Left ventricle myocardium inferior (tissue), 1 donor: Measurements from ENCODE around the gene NTRK3. TPM values are rescaled to one million over a fixed set of nuclear protein-coding genes. Genes with fewer than 3 reads are reported as not detected.

Experiments used
- DNase-seq: peaks from one replicate; pipeline ENCODE4 v3.0.0-alpha.2; 2020
- H3K27ac ChIP-seq: fragments of 200-600 bp; replicated peaks from 2 replicates; pipeline ENCODE4 v1.8.0; 2021
- H3K27me3 ChIP-seq: fragments of 200-600 bp; 2 replicates; pipeline ENCODE4 v1.8.0; 2021; ENCODE audit warnings: low read depth
- H3K36me3 ChIP-seq: fragments of 200-600 bp; 2 replicates; pipeline ENCODE4 v1.8.0; 2021
- H3K4me1 ChIP-seq: fragments of 200-600 bp; 2 replicates; pipeline ENCODE4 v1.8.0; 2021
- H3K4me3 ChIP-seq: fragments of 200-600 bp; 2 replicates; pipeline ENCODE4 v1.8.0; 2021; ENCODE audit warnings: mild to moderate bottlenecking, moderate library complexity
- H3K9me3 ChIP-seq: fragments of 200-600 bp; replicated peaks from 2 replicates; pipeline ENCODE4 v1.8.0; 2021
- intact Hi-C: fragments of 100-400 bp; cut with micrococcal nuclease; formaldehyde crosslinking; loops from one replicate; pipeline ENCODE4 v1.11.0; 2022
- total RNA-seq: library from RNA; stranded (reverse); fragmentation: NEBNext Ultra II Directional; extraction: Animal tissue kit (Norgen Biotek cat#: 25700); gene quantifications from one replicate; pipeline ENCODE4 v1.2.1, GENCODE V29; 2021
- TF ChIP-seq, protein P1 (sequence below): fragments of 200-600 bp; IDR thresholded peaks from 2 replicates; pipeline ENCODE4 v1.8.0; 2021; ENCODE audit warnings: antibody characterized with exemption, mild to moderate bottlenecking, borderline replicate concordance
- donor health status: DM: no; HTN: yes; CAD: no; lungs with severe emphysema.

NTRK3 gene
- total RNA-seq, 1 donor from 2014 or later: 1.6 TPM

DNA sequence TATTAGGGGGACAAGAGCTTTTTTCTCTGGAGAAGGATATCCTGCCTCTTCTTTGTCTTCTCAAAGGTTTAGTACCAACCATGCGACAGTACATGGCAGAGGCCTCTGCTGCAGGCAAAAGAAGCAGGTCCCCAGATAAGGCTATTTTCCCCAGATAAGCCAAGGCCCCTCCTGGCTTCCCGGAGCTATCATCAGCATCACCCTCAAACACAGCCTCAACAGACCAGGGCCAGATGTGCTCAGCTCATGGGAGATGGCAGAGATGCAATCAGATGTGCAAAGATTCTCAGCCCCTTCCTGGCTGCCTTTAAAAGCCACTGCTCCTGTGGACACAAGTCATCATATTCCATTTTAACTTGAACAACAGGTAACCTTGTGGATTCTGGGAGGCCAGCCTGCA lies 49.0 kb downstream of the NTRK3 start:
- DNase-seq: no peak
- Histone ChIP-seq H3K4me1 (no peaks in the 10 kb centered on the region), H3K9me3 (no peaks in the 10 kb centered on the region), H3K36me3 (no peaks in the 10 kb centered on the region), H3K4me3 (no peak overlapping the region), H3K27ac (no peak overlapping the region), H3K27me3 (peaks cover 20% of the 10 kb centered on the region)
- intact Hi-C loops: no loop called here
- TF ChIP-seq, protein P1, sequence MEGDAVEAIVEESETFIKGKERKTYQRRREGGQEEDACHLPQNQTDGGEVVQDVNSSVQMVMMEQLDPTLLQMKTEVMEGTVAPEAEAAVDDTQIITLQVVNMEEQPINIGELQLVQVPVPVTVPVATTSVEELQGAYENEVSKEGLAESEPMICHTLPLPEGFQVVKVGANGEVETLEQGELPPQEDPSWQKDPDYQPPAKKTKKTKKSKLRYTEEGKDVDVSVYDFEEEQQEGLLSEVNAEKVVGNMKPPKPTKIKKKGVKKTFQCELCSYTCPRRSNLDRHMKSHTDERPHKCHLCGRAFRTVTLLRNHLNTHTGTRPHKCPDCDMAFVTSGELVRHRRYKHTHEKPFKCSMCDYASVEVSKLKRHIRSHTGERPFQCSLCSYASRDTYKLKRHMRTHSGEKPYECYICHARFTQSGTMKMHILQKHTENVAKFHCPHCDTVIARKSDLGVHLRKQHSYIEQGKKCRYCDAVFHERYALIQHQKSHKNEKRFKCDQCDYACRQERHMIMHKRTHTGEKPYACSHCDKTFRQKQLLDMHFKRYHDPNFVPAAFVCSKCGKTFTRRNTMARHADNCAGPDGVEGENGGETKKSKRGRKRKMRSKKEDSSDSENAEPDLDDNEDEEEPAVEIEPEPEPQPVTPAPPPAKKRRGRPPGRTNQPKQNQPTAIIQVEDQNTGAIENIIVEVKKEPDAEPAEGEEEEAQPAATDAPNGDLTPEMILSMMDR: no peak

DNA sequence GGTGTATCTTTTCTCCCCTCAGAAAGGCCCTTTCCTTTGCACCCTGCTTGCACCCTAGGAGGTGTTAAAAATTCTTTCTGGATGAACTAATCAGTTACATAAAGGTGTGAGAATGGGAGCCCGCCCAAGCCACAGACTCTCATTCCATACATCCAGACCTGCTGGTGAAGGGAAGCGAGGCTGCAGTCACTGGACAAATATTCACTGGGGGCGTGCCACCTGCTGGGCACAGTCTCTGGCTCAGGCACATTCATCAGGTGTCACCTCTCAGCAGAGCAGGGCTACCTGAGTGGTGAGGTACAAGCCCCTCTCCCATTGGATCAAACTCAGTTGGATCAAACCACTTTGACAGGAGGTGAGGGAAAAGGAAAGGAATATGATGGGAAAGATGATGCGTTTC lies 52.0 kb downstream of the NTRK3 start:
- H3K36me3 ChIP-seq: no peaks in the 10 kb centered on the region
- TF ChIP-seq, protein P1: no peak

DNA sequence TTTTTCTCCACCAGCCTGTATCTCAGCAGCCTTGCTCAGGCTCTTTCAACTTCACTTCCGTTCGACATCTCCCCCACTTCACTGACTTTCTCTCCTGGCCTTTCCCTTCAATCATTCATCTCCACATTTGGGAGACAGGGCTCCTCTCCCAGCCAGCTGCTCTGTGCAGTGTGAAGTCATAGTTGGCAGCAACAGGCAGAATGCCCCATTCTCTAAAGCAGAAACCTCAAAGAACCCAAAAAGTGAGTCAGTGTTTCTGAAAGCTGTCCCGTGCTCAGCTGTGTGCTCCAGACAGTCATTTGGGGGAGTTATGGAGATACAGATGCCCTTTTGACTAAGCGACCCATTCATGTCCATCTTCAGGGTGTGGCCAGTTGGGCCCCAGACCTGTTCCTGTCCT lies 54.3 kb downstream of the NTRK3 start:
- no peak for DNase-seq
- H3K4me3 ChIP-seq: no peak overlapping the region
- no peaks in the 10 kb centered on the region for H3K9me3 ChIP-seq
- no peak overlapping the region for H3K27ac ChIP-seq
- intact Hi-C loops: no loop called here
- no peaks in the 10 kb centered on the region for H3K36me3 ChIP-seq
- TF ChIP-seq, protein P1: no peak
- H3K27me3 ChIP-seq: peaks cover 38% of the 10 kb centered on the region
- H3K4me1 ChIP-seq: no peaks in the 10 kb centered on the region

More for the DNA sequence above, 52.0 kb downstream of the NTRK3 start:
- no peaks in the 10 kb centered on the region for H3K4me1 ChIP-seq
- H3K27ac ChIP-seq: no peak overlapping the region
- no peak for DNase-seq
- no peak overlapping the region for H3K4me3 ChIP-seq
- intact Hi-C loops: no loop called here
- H3K9me3 ChIP-seq: no peaks in the 10 kb centered on the region
- peaks cover 39% of the 10 kb centered on the region for H3K27me3 ChIP-seq

DNA sequence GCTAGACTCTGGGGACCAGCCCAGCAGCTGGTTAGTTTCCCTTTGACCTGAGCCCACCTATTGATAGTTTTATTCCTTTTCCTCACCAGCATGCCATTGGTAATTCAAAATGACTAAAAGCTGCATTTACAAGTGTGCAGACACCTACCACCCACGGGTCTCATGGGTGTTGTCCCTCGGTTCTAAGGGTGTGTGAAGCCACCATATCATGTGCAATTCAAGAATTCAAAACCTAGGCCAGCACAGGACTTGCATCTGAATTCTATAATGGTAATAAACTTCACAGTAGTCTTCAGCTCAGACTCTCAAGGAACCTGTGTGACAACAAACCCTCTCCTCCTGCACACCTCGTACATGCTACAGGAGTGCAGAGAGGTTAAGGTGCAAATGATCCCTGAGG lies 55.3 kb downstream of the NTRK3 start:
- H3K4me3 ChIP-seq: no peak overlapping the region
- H3K9me3 ChIP-seq: no peaks in the 10 kb centered on the region

DNA sequence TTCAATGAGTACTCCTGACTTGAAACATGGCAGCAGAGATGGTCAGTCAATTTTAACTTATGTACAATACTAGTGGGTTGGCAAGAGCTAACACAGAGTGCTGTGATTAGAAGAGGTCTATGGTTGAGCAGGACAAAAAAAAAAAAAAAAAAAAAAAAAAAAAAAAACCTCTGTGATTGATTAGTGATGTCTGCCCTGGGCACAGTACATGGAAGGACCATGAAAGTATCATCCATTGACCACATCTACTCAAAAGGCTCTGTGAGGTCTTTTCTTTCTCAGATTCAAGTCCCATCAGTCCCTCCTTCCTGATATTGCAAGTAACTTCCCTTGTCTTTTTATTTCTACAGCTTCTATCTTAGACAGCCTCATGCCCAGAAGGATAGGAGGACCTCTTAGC lies 59.6 kb downstream of the NTRK3 start:
- DNase-seq: no peak
- H3K9me3 ChIP-seq: no peaks in the 10 kb centered on the region
- no peak overlapping the region for H3K4me3 ChIP-seq
- TF ChIP-seq, protein P1: no peak
- H3K27me3 ChIP-seq: peaks cover 49% of the 10 kb centered on the region
- H3K4me1 ChIP-seq: no peaks in the 10 kb centered on the region
- H3K36me3 ChIP-seq: no peaks in the 10 kb centered on the region
- H3K27ac ChIP-seq: no peak overlapping the region
- intact Hi-C loops: no loop called here

More for the DNA sequence above, 55.3 kb downstream of the NTRK3 start:
- intact Hi-C loops: no loop called here
- Histone ChIP-seq H3K27ac (no peak overlapping the region), H3K27me3 (peaks cover 32% of the 10 kb centered on the region), H3K36me3 (no peaks in the 10 kb centered on the region), H3K4me1 (no peaks in the 10 kb centered on the region)
- TF ChIP-seq, protein P1: no peak
- no peak for DNase-seq

DNA sequence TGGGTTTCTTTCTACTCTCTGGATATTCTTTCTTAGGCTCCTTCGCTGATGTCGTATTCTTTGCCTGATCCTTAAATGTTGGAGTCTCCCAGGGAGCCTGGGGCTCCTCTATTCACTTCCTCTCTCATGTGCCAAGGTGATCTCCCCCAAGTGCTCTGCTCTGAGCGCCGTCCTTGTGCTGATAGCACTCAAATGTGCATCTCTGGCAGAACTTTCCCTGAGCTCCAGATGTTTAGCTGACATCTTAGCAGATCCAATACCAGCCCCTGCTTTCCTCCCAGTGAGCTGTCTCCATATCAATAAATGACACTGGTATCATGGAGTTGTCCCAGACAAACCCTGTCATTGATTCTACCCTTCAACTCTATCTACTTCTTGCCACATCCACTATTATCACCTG lies 62.4 kb downstream of the NTRK3 start:
- no peaks in the 10 kb centered on the region for H3K4me1 ChIP-seq
- peaks cover 56% of the 10 kb centered on the region for H3K27me3 ChIP-seq
- no peaks in the 10 kb centered on the region for H3K9me3 ChIP-seq
- no peak overlapping the region for H3K4me3 ChIP-seq
- intact Hi-C loops: no loop called here
- TF ChIP-seq, protein P1: no peak
- no peak for DNase-seq
- no peak overlapping the region for H3K27ac ChIP-seq
- no peaks in the 10 kb centered on the region for H3K36me3 ChIP-seq
